ENCODE results near the gene SPATS2L. TPM values are rescaled to one million over a fixed set of nuclear protein-coding genes. Genes with fewer than 3 reads are reported as not detected.

The SPATS2L gene
- total RNA-seq, 1 donor from 2014 or later = 77.3 TPM

GRCh38 chr2:200382874-200383273 lies 76.4 kb downstream of the SPATS2L start:
- no peak for DNase-seq (ENCODE audit: low read depth)
- no peak for TF ChIP-seq CTCF (IDR thresholded peaks at IDR 0.05; ENCODE audit: insufficient read depth, low read length, poor library complexity, severe bottlenecking)
- Histone ChIP-seq H3K27me3 (ENCODE audit: control insufficient read depth, insufficient read depth, low read length) (no peaks in the 10 kb centered on the region), H3K36me3 (ENCODE audit: control insufficient read depth, insufficient read depth, low read length) (no peaks in the 10 kb centered on the region), H3K4me3 (ENCODE audit: low read depth, low read length) (no peak overlapping the region)

- no peak overlapping the region for H3K4me3 ChIP-seq (ENCODE audit: low read depth, low read length)
- no peaks in the 10 kb centered on the region for H3K36me3 ChIP-seq (ENCODE audit: control insufficient read depth, insufficient read depth, low read length)
- H3K27me3 ChIP-seq (ENCODE audit: control insufficient read depth, insufficient read depth, low read length) = no peaks in the 10 kb centered on the region
- no peak for TF ChIP-seq CTCF (IDR thresholded peaks at IDR 0.05; ENCODE audit: insufficient read depth, low read length, poor library complexity, severe bottlenecking)
- no peak for DNase-seq (ENCODE audit: low read depth)
These were observed 77.1 kb downstream of the SPATS2L start for GRCh38 chr2:200383380-200384110.

- H3K27me3 ChIP-seq (ENCODE audit: control insufficient read depth, insufficient read depth, low read length) = no peaks in the 10 kb centered on the region
- no peak for DNase-seq (ENCODE audit: low read depth)
- no peak overlapping the region for H3K4me3 ChIP-seq (ENCODE audit: low read depth, low read length)
- TF ChIP-seq CTCF (IDR thresholded peaks at IDR 0.05; ENCODE audit: insufficient read depth, low read length, poor library complexity, severe bottlenecking) = no peak
- H3K36me3 ChIP-seq (ENCODE audit: control insufficient read depth, insufficient read depth, low read length) = no peaks in the 10 kb centered on the region
These were observed 78.7 kb downstream of the SPATS2L start for GRCh38 chr2:200385063-200385635.

- TF ChIP-seq CTCF (IDR thresholded peaks at IDR 0.05; ENCODE audit: insufficient read depth, low read length, poor library complexity, severe bottlenecking) = no peak
- no peak overlapping the region for H3K4me3 ChIP-seq (ENCODE audit: low read depth, low read length)
- no peak for DNase-seq (ENCODE audit: low read depth)
- no peaks in the 10 kb centered on the region for H3K27me3 ChIP-seq (ENCODE audit: control insufficient read depth, insufficient read depth, low read length)
- H3K36me3 ChIP-seq (ENCODE audit: control insufficient read depth, insufficient read depth, low read length) = no peaks in the 10 kb centered on the region
These were observed 86.7 kb downstream of the SPATS2L start for GRCh38 chr2:200393191-200393590.

GRCh38 chr2:200394045-200394444 lies 87.6 kb downstream of the SPATS2L start:
- no peak for DNase-seq (ENCODE audit: low read depth)
- H3K27me3 ChIP-seq (ENCODE audit: control insufficient read depth, insufficient read depth, low read length) = no peaks in the 10 kb centered on the region
- no peak for TF ChIP-seq CTCF (IDR thresholded peaks at IDR 0.05; ENCODE audit: insufficient read depth, low read length, poor library complexity, severe bottlenecking)
- H3K36me3 ChIP-seq (ENCODE audit: control insufficient read depth, insufficient read depth, low read length) = no peaks in the 10 kb centered on the region
- H3K4me3 ChIP-seq (ENCODE audit: low read depth, low read length) = no peak overlapping the region
